Neuron (in vitro differentiated cells): ENCODE results near the gene NCAPD2.
"Not testable (repeated sequence)": the region's sequence is repeated elsewhere in the genome, so short reads cannot be mapped to it uniquely, and the experiment has no call there.

Experiments
- H2AFZ ChIP-seq: one replicate; pipeline ENCODE4 v1.6.1; 2013; ENCODE audit warnings: low read depth, mild to moderate bottlenecking, inconsistent platforms, low read length, moderate library complexity
- H3K27me3 ChIP-seq: one replicate; pipeline ENCODE4 v1.6.1; 2013; ENCODE audit warnings: low read length; ENCODE audit not compliant: insufficient read depth
- H3K36me3 ChIP-seq: one replicate; pipeline ENCODE4 v1.6.1; 2013; ENCODE audit warnings: low read length; ENCODE audit not compliant: insufficient read depth
- H3K4me1 ChIP-seq: one replicate; pipeline ENCODE4 v1.6.1; 2013; ENCODE audit warnings: low read length; ENCODE audit not compliant: insufficient read depth
- H3K4me3 ChIP-seq: 2 replicates; pipeline ENCODE4 v1.5.1; 2013; ENCODE audit warnings: mild to moderate bottlenecking, low read length, moderate library complexity
- H3K9me3 ChIP-seq: one replicate; pipeline ENCODE4 v1.6.1; 2013; ENCODE audit warnings: low read length

Gene NCAPD2

GRCh38 chr12:6558014-6558760, 64.3 kb downstream of the NCAPD2 start:
- not testable (repeated sequence) for H3K4me3 ChIP-seq, H2AFZ ChIP-seq, H3K9me3 ChIP-seq, H3K27me3 ChIP-seq
- Histone ChIP-seq H3K4me1 (peaks cover 16% of the 10 kb centered on the region), H3K36me3 (peaks cover 52% of the 10 kb centered on the region)

- H3K4me3 ChIP-seq, result no peak overlapping the region
- no peaks in the 10 kb centered on the region for H3K27me3 ChIP-seq
- H3K4me1 ChIP-seq, result peaks cover 7% of the 10 kb centered on the region
- H3K36me3 ChIP-seq, result peaks cover 60% of the 10 kb centered on the region
- no peaks in the 10 kb centered on the region for H3K9me3 ChIP-seq
- no peak overlapping the region for H2AFZ ChIP-seq
Observed at GRCh38 chr12:6559500-6559899, 65.6 kb downstream of the NCAPD2 start.

DNA sequence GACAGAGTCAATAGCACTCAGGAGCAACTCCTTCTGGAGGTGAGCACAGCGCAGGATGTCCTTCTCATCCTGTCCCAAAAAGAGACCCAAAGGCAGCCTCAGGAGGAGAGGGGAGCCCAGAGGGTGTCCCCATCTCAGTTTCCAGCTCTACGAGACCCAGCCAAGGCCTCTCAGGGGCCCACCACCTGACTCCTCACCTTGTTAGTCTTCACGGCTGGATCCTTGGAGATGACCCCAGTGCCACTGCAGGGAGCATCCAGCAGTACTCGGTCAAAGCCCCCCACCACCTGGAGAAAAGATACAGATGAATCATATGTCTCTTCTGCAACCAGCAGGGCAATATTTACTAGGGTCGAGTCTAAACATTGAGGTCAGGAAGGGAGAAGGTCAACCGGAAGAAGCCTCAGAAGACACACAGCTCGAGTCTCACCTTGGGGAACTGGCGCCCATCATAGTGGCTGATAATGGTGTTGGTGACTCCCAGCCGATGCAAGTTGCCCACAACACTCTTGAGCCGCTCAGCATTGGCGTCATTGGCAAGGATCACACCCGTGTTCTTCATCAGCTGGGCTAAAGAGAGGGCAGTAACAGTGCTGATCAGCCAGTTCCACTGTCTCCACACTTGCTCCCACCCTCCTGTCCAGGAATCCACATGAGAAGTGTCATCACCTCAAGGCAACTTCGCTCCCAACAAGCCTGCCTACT, 66.8 kb downstream of the NCAPD2 start:
- H3K4me1 ChIP-seq, result no peaks in the 10 kb centered on the region
- no peaks in the 10 kb centered on the region for H3K9me3 ChIP-seq
- no peak overlapping the region for H2AFZ ChIP-seq
- peaks cover 69% of the 10 kb centered on the region for H3K36me3 ChIP-seq
- no peaks in the 10 kb centered on the region for H3K27me3 ChIP-seq
- H3K4me3 ChIP-seq, result no peak overlapping the region

GRCh38 chr12:6562881-6563280, 69.0 kb downstream of the NCAPD2 start:
- H3K27me3 ChIP-seq, result no peaks in the 10 kb centered on the region
- no peaks in the 10 kb centered on the region for H3K9me3 ChIP-seq
- H3K36me3 ChIP-seq, result peaks cover 69% of the 10 kb centered on the region
- H3K4me1 ChIP-seq, result peaks cover 6% of the 10 kb centered on the region
- H3K4me3 ChIP-seq, result no peak overlapping the region
- H2AFZ ChIP-seq, result no peak overlapping the region

DNA sequence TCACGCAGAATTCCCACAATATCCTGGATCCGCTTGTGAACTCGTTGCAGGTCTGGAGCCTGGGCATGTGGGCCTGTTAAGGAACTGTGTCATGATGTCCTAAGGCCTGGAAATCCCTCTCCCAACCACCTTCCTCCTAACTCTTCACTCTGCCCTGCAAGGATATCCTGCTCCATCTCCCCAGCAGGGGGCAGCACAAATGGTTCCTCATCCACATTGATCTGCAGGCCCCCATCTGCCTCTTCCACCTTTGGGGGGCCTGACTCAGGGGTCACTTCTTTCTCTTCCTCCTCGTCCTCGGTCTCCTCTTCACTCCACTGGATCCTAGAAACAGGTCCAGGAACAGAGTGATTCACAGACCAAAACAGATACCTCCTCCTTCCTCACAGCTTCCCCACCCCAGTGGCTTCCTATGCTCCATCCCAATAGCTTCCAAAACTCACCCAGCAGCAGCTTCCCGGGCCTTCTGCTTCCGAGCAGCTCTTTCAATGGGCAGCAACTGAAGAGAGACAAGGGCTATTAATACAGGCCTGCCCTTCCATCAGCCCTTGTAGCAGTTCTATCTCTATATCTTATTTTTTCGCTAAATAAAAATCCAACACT, 69.6 kb downstream of the NCAPD2 start:
- Histone ChIP-seq H3K4me3 (no peak overlapping the region), H3K4me1 (peaks cover 6% of the 10 kb centered on the region), H2AFZ (no peak overlapping the region), H3K9me3 (no peaks in the 10 kb centered on the region), H3K27me3 (no peaks in the 10 kb centered on the region), H3K36me3 (peaks cover 67% of the 10 kb centered on the region)

DNA sequence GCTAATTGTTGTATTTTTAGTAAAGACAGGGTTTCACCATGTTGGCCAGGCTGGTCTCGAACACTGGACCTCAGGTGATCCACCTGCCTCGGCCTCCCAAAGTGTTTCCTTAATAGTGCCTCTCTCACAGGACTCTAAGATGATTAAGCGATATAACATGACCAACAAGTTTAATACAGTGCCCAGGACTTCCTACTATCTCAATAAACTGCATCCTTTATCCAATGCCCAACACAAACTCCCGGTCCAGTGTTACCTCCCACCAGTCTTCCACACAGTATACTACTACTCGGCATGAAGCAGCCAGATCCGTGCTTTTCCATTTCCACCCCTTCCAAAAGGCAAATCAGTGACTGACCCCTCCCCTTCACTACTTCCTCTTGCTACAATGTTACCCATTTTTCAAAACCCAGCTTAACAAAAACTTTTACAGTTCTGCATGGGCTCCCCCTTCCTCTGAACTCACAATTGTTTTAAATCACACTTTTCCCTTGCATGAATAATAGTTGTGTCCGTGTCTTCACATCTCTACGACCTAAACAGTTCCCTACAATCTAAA, 73.3 kb downstream of the NCAPD2 start:
- H3K4me1 ChIP-seq, result peaks cover 6% of the 10 kb centered on the region
- peak overlapping the region; percentile 74 for H3K4me3 ChIP-seq
- H2AFZ ChIP-seq, result no peak overlapping the region
- no peaks in the 10 kb centered on the region for H3K9me3 ChIP-seq
- H3K36me3 ChIP-seq, result peaks cover 60% of the 10 kb centered on the region
- H3K27me3 ChIP-seq, result no peaks in the 10 kb centered on the region

DNA sequence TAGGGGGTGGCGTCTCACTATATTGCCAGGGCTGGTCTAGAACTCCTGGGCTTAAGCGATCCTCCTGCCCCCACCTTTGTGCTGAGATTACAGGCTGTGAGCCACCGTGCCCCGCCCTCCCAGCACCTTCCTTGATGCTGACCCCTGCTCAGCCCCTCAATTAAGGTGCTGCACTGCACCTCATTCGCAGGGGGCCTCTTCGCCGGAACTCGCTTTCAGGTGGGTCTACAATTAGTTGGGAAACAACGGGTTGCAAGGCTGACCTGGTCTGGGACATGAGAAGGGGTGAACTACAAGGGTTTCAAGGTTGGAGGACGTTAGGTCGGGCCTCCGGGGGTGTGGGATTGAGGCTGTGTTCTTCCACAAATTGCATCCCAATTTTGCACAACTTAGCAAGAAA, 75.4 kb downstream of the NCAPD2 start:
- Histone ChIP-seq H3K36me3 (peaks cover 61% of the 10 kb centered on the region), H3K9me3 (no peaks in the 10 kb centered on the region), H3K27me3 (no peaks in the 10 kb centered on the region), H2AFZ (no peak overlapping the region), H3K4me1 (peaks cover 6% of the 10 kb centered on the region), H3K4me3 (no peak overlapping the region)

DNA sequence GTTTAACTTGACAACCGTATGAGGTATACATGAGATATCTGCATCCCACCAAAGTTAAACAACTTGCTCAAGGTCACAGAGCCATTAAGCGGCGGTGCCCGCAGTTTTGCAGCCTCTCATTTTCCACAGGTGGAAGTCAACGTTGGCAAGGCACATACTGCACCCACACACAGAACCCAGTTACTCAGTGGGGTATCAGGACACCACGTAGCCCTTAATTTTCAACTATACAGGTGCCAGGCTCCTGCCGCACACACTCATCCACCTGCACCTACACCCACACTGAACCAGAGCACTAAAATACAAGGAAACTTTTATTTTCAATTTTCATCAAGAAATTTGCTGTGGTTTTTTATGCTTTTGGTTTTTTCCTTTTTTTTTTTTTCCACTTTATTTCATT, 75.9 kb downstream of the NCAPD2 start:
- H2AFZ ChIP-seq, result no peak overlapping the region
- peaks cover 6% of the 10 kb centered on the region for H3K4me1 ChIP-seq
- H3K27me3 ChIP-seq, result no peaks in the 10 kb centered on the region
- H3K9me3 ChIP-seq, result no peaks in the 10 kb centered on the region
- H3K36me3 ChIP-seq, result peaks cover 63% of the 10 kb centered on the region
- no peak overlapping the region for H3K4me3 ChIP-seq

- no peak overlapping the region for H3K4me3 ChIP-seq
- no peaks in the 10 kb centered on the region for H3K27me3 ChIP-seq
- peaks cover 64% of the 10 kb centered on the region for H3K36me3 ChIP-seq
Observed at GRCh38 chr12:6570264-6570887, 76.5 kb downstream of the NCAPD2 start.

DNA sequence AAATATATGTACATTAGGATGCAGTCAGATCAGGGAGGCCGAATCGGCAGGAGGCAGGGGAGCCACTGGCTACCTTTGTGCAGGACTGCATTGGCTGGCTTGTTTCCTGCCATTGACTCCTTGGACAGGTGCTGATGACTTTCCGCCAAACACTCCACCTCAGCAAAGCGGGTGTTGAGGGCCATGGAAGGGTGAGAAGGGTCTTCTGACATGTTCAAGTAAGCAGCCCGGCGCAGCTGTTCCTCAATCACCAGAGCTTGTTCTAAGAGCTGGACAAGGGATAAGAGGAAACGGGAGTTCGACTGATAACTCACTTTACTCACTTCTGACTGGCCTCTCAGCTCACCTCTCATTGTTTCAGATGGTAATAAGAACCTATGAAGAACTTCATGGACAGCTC, 79.1 kb downstream of the NCAPD2 start:
- peaks cover 77% of the 10 kb centered on the region for H3K36me3 ChIP-seq

More at GRCh38 chr12:6570264-6570887, 76.5 kb downstream of the NCAPD2 start:
- no peak overlapping the region for H2AFZ ChIP-seq
- H3K9me3 ChIP-seq, result no peaks in the 10 kb centered on the region
- peaks cover 6% of the 10 kb centered on the region for H3K4me1 ChIP-seq

GRCh38 chr12:6574576-6575295, 80.8 kb downstream of the NCAPD2 start:
- H3K36me3 ChIP-seq, result peaks cover 81% of the 10 kb centered on the region
- H3K4me3 ChIP-seq, result no peak overlapping the region
- no peaks in the 10 kb centered on the region for H3K4me1 ChIP-seq
- no peaks in the 10 kb centered on the region for H3K27me3 ChIP-seq
- H3K9me3 ChIP-seq, result no peaks in the 10 kb centered on the region
- no peak overlapping the region for H2AFZ ChIP-seq

More for the DNA sequence above, 79.1 kb downstream of the NCAPD2 start:
- Histone ChIP-seq H3K27me3 (no peaks in the 10 kb centered on the region), H2AFZ (no peak overlapping the region), H3K9me3 (no peaks in the 10 kb centered on the region), H3K4me3 (no peak overlapping the region), H3K4me1 (no peaks in the 10 kb centered on the region)

GRCh38 chr12:6575648-6576047, 81.7 kb downstream of the NCAPD2 start:
- Histone ChIP-seq H3K36me3 (peaks cover 77% of the 10 kb centered on the region), H3K4me3 (no peak overlapping the region), H2AFZ (no peak overlapping the region), H3K27me3 (no peaks in the 10 kb centered on the region), H3K9me3 (no peaks in the 10 kb centered on the region), H3K4me1 (no peaks in the 10 kb centered on the region)
